Lower lobe of right lung (tissue), 2 donors: ENCODE measurements around the gene TPO. TPM values are rescaled to one million over a fixed set of nuclear protein-coding genes. Genes with fewer than 3 reads are reported as not detected.

Experiments used
- ATAC-seq, 2 donors: fragments of 200-7000 bp; cut with Tn5 transposase; one replicate each; pipeline ENCODE4 v1.9.1; 2020 to 2022; ENCODE audit warnings: mild to moderate bottlenecking in 2 of 2, moderate library complexity in 2 of 2
- DNase-seq: peaks from one replicate; pipeline ENCODE4 v3.0.0-alpha.2; 2020
- H3K27ac ChIP-seq: fragments of 200-600 bp; one replicate; pipeline ENCODE4 v1.8.0; 2022
- H3K27me3 ChIP-seq: fragments of 200-600 bp; one replicate; pipeline ENCODE4 v1.8.0; 2022; ENCODE audit warnings: low read depth
- H3K36me3 ChIP-seq: fragments of 200-600 bp; one replicate; pipeline ENCODE4 v1.8.0; 2022; ENCODE audit warnings: mild to moderate bottlenecking
- H3K4me1 ChIP-seq: fragments of 200-600 bp; one replicate; pipeline ENCODE4 v1.8.0; 2022
- H3K4me3 ChIP-seq: fragments of 200-600 bp; one replicate; pipeline ENCODE4 v1.8.0; 2022; ENCODE audit warnings: mild to moderate bottlenecking
- H3K9me3 ChIP-seq: fragments of 200-600 bp; one replicate; pipeline ENCODE4 v1.8.0; 2022
- intact Hi-C: fragments of 100-400 bp; cut with DNase I; formaldehyde crosslinking; loops from one replicate; pipeline ENCODE4 v1.11.0; 2022
- total RNA-seq: library from RNA; stranded (reverse); fragmentation: NEBNext Ultra II Directional; extraction: Animal tissue kit (Norgen Biotek cat#: 25700); gene quantifications from one replicate; pipeline ENCODE4 v1.2.1, GENCODE V29; 2021
- TF ChIP-seq, protein P1 (sequence below): fragments of 200-600 bp; IDR thresholded peaks from one replicate; pipeline ENCODE4 v1.8.0; 2022; ENCODE audit warnings: antibody characterized with exemption, mild to moderate bottlenecking
- donor health status: DM: no; HTN: yes; CAD: no; lungs with severe emphysema.

TPO gene
- total RNA-seq, 1 donor from 2014 or later = 0.21 TPM

DNA sequence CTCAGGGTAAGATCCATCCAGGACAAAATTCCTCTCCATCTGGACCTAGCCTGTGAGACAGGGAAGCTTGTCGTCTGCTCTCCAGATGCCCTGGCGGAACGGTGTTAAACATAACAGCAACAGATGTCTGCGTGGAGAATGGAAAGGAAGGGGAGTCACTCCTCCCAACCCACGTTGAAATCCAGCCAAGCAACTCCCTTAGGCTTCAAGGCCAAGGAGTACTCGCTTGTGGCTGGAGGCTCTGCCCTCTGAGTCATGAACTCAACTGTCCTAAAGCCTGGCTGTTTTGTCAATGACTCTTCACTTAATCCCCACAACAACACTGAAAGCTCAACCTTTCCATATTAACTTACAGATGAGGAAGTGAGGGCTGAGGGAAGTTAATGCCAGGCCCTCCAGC lies 42.2 kb downstream of the TPO start:
- Histone ChIP-seq H3K27me3 (no peaks in the 10 kb centered on the region), H3K27ac (no peak overlapping the region), H3K9me3 (no peaks in the 10 kb centered on the region), H3K4me3 (no peak overlapping the region), H3K4me1 (no peaks in the 10 kb centered on the region), H3K36me3 (no peaks in the 10 kb centered on the region)
- ATAC-seq (no peak), DNase-seq (no peak)
- intact Hi-C loops = no loop called here
- TF ChIP-seq, protein P1, sequence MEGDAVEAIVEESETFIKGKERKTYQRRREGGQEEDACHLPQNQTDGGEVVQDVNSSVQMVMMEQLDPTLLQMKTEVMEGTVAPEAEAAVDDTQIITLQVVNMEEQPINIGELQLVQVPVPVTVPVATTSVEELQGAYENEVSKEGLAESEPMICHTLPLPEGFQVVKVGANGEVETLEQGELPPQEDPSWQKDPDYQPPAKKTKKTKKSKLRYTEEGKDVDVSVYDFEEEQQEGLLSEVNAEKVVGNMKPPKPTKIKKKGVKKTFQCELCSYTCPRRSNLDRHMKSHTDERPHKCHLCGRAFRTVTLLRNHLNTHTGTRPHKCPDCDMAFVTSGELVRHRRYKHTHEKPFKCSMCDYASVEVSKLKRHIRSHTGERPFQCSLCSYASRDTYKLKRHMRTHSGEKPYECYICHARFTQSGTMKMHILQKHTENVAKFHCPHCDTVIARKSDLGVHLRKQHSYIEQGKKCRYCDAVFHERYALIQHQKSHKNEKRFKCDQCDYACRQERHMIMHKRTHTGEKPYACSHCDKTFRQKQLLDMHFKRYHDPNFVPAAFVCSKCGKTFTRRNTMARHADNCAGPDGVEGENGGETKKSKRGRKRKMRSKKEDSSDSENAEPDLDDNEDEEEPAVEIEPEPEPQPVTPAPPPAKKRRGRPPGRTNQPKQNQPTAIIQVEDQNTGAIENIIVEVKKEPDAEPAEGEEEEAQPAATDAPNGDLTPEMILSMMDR = no peak

DNA sequence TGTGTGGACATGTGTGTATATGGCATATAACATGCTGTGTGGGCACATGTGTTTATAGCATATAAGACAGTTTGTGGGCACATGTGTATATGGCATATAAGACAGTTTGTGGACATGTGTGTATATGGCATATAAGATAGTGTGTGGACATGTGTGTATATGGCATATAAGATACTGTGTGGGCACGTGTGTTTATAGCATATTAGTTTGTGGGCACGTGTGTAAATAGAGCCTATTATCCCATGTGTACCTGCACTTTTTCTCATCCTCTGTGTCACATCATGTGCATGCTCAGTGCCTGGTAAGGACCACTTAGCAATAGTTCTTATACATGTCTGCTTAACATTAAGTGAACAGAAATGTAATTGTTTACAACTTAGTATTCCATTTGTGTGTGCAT lies 45.2 kb downstream of the TPO start:
- ATAC-seq = no peak
- TF ChIP-seq, protein P1 = no peak
- DNase-seq = no peak
- Histone ChIP-seq H3K4me1 (no peaks in the 10 kb centered on the region), H3K4me3 (no peak overlapping the region), H3K27me3 (peaks cover 8% of the 10 kb centered on the region), H3K9me3 (no peaks in the 10 kb centered on the region), H3K36me3 (no peaks in the 10 kb centered on the region), H3K27ac (no peak overlapping the region)
- intact Hi-C loops = no loop called here

DNA sequence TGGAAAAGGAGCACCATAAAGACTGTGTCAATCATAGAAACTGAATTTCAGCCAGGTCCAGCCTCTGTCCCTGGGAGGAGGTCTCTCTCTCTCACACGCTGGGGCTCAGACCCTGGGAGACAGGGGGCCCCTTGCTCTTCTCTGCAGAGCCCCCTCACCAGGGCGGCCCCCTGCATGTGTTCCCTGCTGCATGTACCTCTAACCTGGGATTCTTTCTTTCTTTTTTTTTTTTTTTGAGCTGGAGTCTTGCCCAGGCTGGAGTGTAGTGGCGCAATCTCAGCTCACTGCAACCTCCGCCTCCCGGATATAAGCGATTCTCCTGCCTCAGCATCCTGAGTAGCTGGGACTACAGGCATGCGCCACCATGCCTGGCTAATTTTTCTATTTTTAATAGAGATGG lies 46.5 kb downstream of the TPO start:
- ATAC-seq = no peak
- Histone ChIP-seq H3K4me3 (no peak overlapping the region), H3K27me3 (peaks cover 8% of the 10 kb centered on the region), H3K4me1 (no peaks in the 10 kb centered on the region), H3K9me3 (no peaks in the 10 kb centered on the region), H3K27ac (no peak overlapping the region), H3K36me3 (no peaks in the 10 kb centered on the region)
- no peak for DNase-seq
- intact Hi-C loops = no loop called here
- TF ChIP-seq, protein P1 = no peak

DNA sequence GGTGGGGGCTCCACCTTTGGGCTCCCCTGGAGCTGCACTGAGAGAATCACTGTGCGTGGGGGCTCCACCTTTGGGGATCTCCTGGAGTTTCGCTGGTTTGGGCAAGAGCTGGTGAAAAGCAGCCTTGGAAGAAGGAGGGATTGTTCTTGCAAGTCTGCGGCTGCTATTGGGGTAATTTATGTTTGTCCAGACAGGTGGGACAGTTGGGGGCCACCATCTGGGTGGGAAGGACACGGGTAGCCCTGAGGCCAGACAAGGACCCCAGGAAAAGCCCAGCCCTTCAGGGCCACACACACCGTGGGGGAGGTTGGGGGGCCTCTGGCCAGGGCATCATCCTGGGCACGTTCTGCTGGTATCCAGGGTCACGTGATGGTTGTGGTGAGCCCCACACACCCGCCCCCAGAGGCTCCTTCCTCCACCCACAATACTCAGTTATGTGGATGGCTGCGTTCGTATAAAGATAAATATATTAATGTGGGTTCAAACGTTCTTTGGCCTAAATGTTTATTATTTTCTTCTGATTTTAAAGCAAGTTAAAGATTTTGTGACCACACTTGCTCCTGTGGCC lies 47.7 kb downstream of the TPO start:
- ATAC-seq = no peak
- Histone ChIP-seq H3K4me1 (no peaks in the 10 kb centered on the region), H3K4me3 (no peak overlapping the region), H3K27me3 (peaks cover 8% of the 10 kb centered on the region), H3K36me3 (no peaks in the 10 kb centered on the region), H3K27ac (no peak overlapping the region), H3K9me3 (no peaks in the 10 kb centered on the region)
- no peak for DNase-seq
- intact Hi-C loops = no loop called here
- TF ChIP-seq, protein P1 = no peak

DNA sequence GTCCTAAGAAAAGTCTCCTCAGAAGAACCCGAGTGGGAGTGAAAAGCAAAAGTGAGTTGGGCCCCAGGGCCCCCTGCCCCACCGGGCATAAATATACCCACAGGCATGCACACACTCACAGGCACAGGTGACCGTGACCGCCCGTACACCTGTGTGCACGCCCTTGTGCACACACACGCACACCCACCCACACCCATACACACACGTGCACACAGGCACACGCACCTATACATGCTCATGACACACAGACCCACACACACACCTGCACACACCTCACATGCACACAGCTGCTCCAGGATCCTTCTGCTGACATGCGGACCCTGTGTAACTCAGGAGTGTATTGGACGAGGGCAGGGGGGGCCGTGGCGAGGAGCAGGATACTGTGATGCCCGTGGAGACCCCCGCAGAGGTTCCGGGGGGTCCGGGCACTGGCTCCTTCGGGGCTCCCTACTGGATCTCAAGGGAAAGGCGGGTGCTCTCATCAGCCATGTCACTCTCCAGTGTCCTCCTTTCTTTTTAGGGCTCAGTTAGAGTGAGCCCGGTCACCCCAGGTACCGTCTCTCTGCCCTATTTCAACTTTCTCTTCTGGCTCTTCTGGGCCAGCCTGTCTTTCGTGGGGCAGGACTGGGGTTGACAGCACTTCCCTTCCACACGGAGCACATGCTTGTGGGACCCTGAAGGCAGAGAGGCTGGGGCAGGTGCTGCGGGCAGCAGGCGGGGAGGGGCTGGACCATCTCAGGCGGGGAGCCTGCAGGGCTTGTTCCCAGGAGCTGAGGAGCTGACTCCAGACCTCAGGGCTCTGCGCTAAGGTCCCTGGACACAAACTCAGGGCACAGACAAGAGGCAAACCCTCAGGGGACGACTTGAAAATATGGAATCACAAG lies 48.5 kb downstream of the TPO start:
- H3K9me3 ChIP-seq = no peaks in the 10 kb centered on the region
- H3K4me3 ChIP-seq = no peak overlapping the region
- H3K27ac ChIP-seq = no peak overlapping the region
- no peaks in the 10 kb centered on the region for H3K36me3 ChIP-seq
- TF ChIP-seq, protein P1 = no peak
- intact Hi-C loops = no loop called here
- no peaks in the 10 kb centered on the region for H3K4me1 ChIP-seq
- peaks cover 8% of the 10 kb centered on the region for H3K27me3 ChIP-seq
- peak; percentile 11 to 43 for ATAC-seq
- DNase-seq = no peak
